ENCODE results near the gene TOX3.

DNA sequence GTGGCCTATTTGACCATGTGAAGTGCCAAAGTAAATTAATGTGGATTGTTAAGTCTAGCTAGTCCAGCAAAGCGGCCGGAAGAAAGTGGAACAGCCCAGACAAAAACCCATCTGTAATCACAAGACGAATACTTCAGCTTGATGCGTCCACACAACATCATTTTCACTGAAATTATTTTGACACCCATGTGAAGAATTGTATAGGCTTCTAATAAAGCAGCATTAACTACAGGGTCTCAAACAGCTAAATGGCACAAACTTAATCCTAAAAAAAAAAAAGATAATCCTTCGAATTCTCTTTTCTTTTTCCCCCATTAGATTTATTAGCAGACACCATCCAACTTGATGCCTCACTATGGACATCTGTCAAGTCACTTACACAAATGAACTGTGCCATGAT, 73.8 kb downstream of the TOX3 start:
- no peak for TF ChIP-seq USF2 (IDR thresholded peaks at IDR 0.05)
- TF ChIP-seq NPAS2 (CRISPR knock-in tag; IDR thresholded peaks at IDR 0.05; ENCODE audit: borderline replicate concordance) = no peak
- no peak for TF ChIP-seq CTCF (IDR thresholded peaks at IDR 0.05)
- no peak for TF ChIP-seq CBX2 (IDR thresholded peaks at IDR 0.05; ENCODE audit: borderline replicate concordance, low read depth)
- TF ChIP-seq RARB (CRISPR knock-in tag; IDR thresholded peaks at IDR 0.05) = no peak
- TF ChIP-seq CEBPB (IDR thresholded peaks at IDR 0.05) = no peak
- TF ChIP-seq SREBF2 (IDR thresholded peaks at IDR 0.05) = no peak
- TF ChIP-seq POLR2A (IDR thresholded peaks at IDR 0.05; ENCODE audit: low read length) = no peak
- no peak for TF ChIP-seq NFE2L2 (conservative IDR thresholded peaks at IDR 0.05; ENCODE audit: low read length)
- TF ChIP-seq RCOR1 (IDR thresholded peaks at IDR 0.05; ENCODE audit: low read depth, low read length) = no peak
- TF ChIP-seq MAFK (IDR thresholded peaks at IDR 0.05; ENCODE audit: partially characterized antibody) = no peak
- TF ChIP-seq RFX5 (IDR thresholded peaks at IDR 0.05) = no peak
- TF ChIP-seq, protein P1, sequence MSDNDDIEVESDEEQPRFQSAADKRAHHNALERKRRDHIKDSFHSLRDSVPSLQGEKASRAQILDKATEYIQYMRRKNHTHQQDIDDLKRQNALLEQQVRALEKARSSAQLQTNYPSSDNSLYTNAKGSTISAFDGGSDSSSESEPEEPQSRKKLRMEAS (IDR thresholded peaks at IDR 0.05) = no peak
